Activated CD4-positive, alpha-beta T cell treated with anti-CD3 and anti-CD28 coated beads, Interleukin-2, Interleukin-4, amounts not matched to agents 100 ng/mL and 50 ng/mL, durations not matched to agents 16 hours and 8 hours (primary cell): ENCODE measurements around the gene PITPNC1.
"Not testable (repeated sequence)": the region's sequence is repeated elsewhere in the genome, so short reads cannot be mapped to it uniquely, and the experiment has no call there.

Experiments used
- DNase-seq: peaks from one replicate; pipeline ENCODE4 v3.0.0-alpha.2; 2020; ENCODE audit warnings: low spot score

PITPNC1 gene

GRCh38 chr17:67461228-67461780, 84.2 kb downstream of the PITPNC1 start:
- DNase-seq, result no peak

- DNase-seq, result no peak
Measured at GRCh38 chr17:67461876-67462275, 84.8 kb downstream of the PITPNC1 start.

GRCh38 chr17:67466251-67466796, 89.2 kb downstream of the PITPNC1 start:
- DNase-seq, result no peak

- no peak for DNase-seq
Measured at GRCh38 chr17:67467500-67468455, 90.7 kb downstream of the PITPNC1 start.

- DNase-seq, result no peak
Measured at GRCh38 chr17:67469208-67469980, 92.3 kb downstream of the PITPNC1 start.

- DNase-seq, result no peak
Measured at GRCh38 chr17:67470163-67470562, 93.1 kb downstream of the PITPNC1 start.

- DNase-seq, result no peak
Measured at GRCh38 chr17:67471118-67471517, 94.0 kb downstream of the PITPNC1 start.

- DNase-seq, result not testable (repeated sequence)
Measured at GRCh38 chr17:67472606-67473005, 95.5 kb downstream of the PITPNC1 start.

GRCh38 chr17:67474081-67474661, 97.1 kb downstream of the PITPNC1 start:
- DNase-seq, result no peak

GRCh38 chr17:67475161-67475937, 98.3 kb downstream of the PITPNC1 start:
- peak; percentile 84 for DNase-seq

GRCh38 chr17:67476787-67477335, 99.8 kb downstream of the PITPNC1 start:
- no peak for DNase-seq

GRCh38 chr17:67477687-67478086, 100.6 kb downstream of the PITPNC1 start:
- DNase-seq, result peak; percentile 55

- DNase-seq, result no peak
Measured at GRCh38 chr17:67478401-67479041, 101.4 kb downstream of the PITPNC1 start.

GRCh38 chr17:67479148-67479547, 102.1 kb downstream of the PITPNC1 start:
- DNase-seq, result no peak

- not testable (repeated sequence) for DNase-seq
Measured at GRCh38 chr17:67480959-67481358, 103.9 kb downstream of the PITPNC1 start.

GRCh38 chr17:67481808-67482207, 104.7 kb downstream of the PITPNC1 start:
- no peak for DNase-seq

GRCh38 chr17:67482764-67483163, 105.7 kb downstream of the PITPNC1 start:
- no peak for DNase-seq

- no peak for DNase-seq
Measured at GRCh38 chr17:67484261-67484660, 107.2 kb downstream of the PITPNC1 start.

GRCh38 chr17:67485666-67486065, 108.6 kb downstream of the PITPNC1 start:
- DNase-seq, result no peak

GRCh38 chr17:67487506-67487905, 110.4 kb downstream of the PITPNC1 start:
- DNase-seq, result no peak
